Endothelial cell of umbilical vein (primary cell): Measurements from ENCODE around the gene MTARC1. TPM values are rescaled to one million over a fixed set of nuclear protein-coding genes. Genes with fewer than 3 reads are reported as not detected.

ENCODE experiments used
- BruUV-seq: library from RNA; stranded (reverse); fragments of 400-500 nt; replicated peaks from 2 replicates; lab custom pipeline; 2021; lab: Mats Ljungman, UMichigan
- CTCF ChIA-PET: fragments of 300-600, 350-600 bp; sonication (Branson Sonifier 250); formaldehyde crosslinking; loops from one replicate; lab custom pipeline; 2021; ENCODE audit warnings: antibody characterized with exemption, inconsistent platforms; lab: Charles Lee
- POLR2A ChIA-PET: fragments of 300-600, 350-600 bp; sonication (Branson Sonifier 250); formaldehyde crosslinking; loops from one replicate; lab custom pipeline; 2021; ENCODE audit warnings: antibody characterized with exemption, inconsistent platforms; lab: Charles Lee
- DNase-seq: peaks from one replicate; pipeline ENCODE4 v3.0.0-alpha.2; 2011; ENCODE audit warnings: low read depth, low spot score
- FAIRE-seq: peaks from 2 replicates; lab custom pipeline; 2011; peaks lifted over from hg19 to GRCh38; lab: Jason Lieb, UNC
- H2AFZ ChIP-seq: 2 replicates; pipeline ENCODE4 v1.6.0; 2012; ENCODE audit warnings: low read depth, low read length, control low read depth, inconsistent platforms
- H3K27ac ChIP-seq: 2 replicates; pipeline ENCODE4 v1.5.1; 2011; ENCODE audit warnings: low read depth, mild to moderate bottlenecking, control low read depth, low read length, moderate library complexity; ENCODE audit not compliant: insufficient read depth
- H3K27me3 ChIP-seq, 2 experiments: 2 replicates each; pipeline versions ENCODE4 v1.6.0 to v1.6.1; 2011; ENCODE audit warnings: low read length in 2 of 2, mixed read lengths in 1 of 2; ENCODE audit not compliant: control insufficient read depth in 2 of 2, insufficient read depth in 2 of 2
- H3K36me3 ChIP-seq, 2 experiments: 2 replicates in 1 of 2; 3 replicates in 1 of 2; pipeline ENCODE4 v1.5.1; 2011; ENCODE audit warnings: low read length in 2 of 2, mild to moderate bottlenecking in 1 of 2, moderate library complexity in 1 of 2; ENCODE audit not compliant: control insufficient read depth in 2 of 2, insufficient read depth in 2 of 2; ENCODE audit errors: extremely low read depth in 1 of 2
- H3K4me1 ChIP-seq: 3 replicates; pipeline ENCODE4 v1.5.1; 2011; ENCODE audit warnings: mild to moderate bottlenecking, low read length; ENCODE audit not compliant: control insufficient read depth, insufficient read depth; ENCODE audit errors: extremely low read depth
- H3K4me2 ChIP-seq: 2 replicates; pipeline ENCODE4 v1.6.1; 2011; ENCODE audit warnings: low read length, control low read depth, mixed read lengths; ENCODE audit not compliant: insufficient read depth
- H3K4me3 ChIP-seq, 3 experiments: fragments of 200-600 bp in 1 of 3; sonication (generic), shearing (Covaris generic) in 1 of 3; replicated peaks in 1 of 3; 2 replicates each; pipeline ENCODE4 v1.5.1; 2011 to 2016; ENCODE audit warnings: control low read depth in 3 of 3, low read length in 3 of 3, mild to moderate bottlenecking in 2 of 3, inconsistent platforms in 1 of 3, low read depth in 1 of 3, moderate library complexity in 1 of 3; ENCODE audit not compliant: insufficient read depth in 1 of 3
- H3K79me2 ChIP-seq: 2 replicates; pipeline ENCODE4 v1.6.0; 2012; ENCODE audit warnings: low read length, inconsistent platforms; ENCODE audit not compliant: control insufficient read depth, insufficient read depth
- H3K9ac ChIP-seq: replicated peaks from 2 replicates; pipeline ENCODE3; 2011; ENCODE audit warnings: low read length, control low read depth; ENCODE audit not compliant: insufficient read depth; ENCODE audit errors: extremely low read depth
- H3K9me1 ChIP-seq: replicated peaks from 3 replicates; pipeline ENCODE4 v1.6.0; 2011; ENCODE audit warnings: mild to moderate bottlenecking, low read length; ENCODE audit not compliant: control insufficient read depth, insufficient read depth; ENCODE audit errors: extremely low read depth
- H3K9me3 ChIP-seq: replicated peaks from 2 replicates; pipeline ENCODE4 v1.5.1; 2012; ENCODE audit warnings: low read length, inconsistent platforms; ENCODE audit not compliant: control insufficient read depth, insufficient read depth
- H4K20me1 ChIP-seq: replicated peaks from 2 replicates; pipeline ENCODE3; 2011; ENCODE audit warnings: mild to moderate bottlenecking, low read length; ENCODE audit not compliant: control insufficient read depth, insufficient read depth; ENCODE audit errors: extremely low read depth
- EZH2 ChIP-seq: IDR thresholded peaks from 2 replicates; pipeline ENCODE4 v1.6.1; 2012; ENCODE audit warnings: borderline replicate concordance, low read depth, mild to moderate bottlenecking, moderate library complexity, low read length, inconsistent platforms; ENCODE audit not compliant: severe bottlenecking
- FOS ChIP-seq: IDR thresholded peaks from 2 replicates; pipeline ENCODE4 v1.6.1; 2011; ENCODE audit warnings: mild to moderate bottlenecking, low read length, moderate library complexity, borderline replicate concordance; ENCODE audit not compliant: insufficient read depth
- GATA2 ChIP-seq: IDR thresholded peaks from 2 replicates; pipeline ENCODE4 v1.7.0; 2011; ENCODE audit warnings: low read depth, mild to moderate bottlenecking, moderate library complexity, mixed read lengths, low read length; ENCODE audit not compliant: insufficient read length, insufficient read depth
- JUN ChIP-seq: IDR thresholded peaks from 2 replicates; pipeline ENCODE4 v1.6.1; 2011; ENCODE audit warnings: borderline replicate concordance, low read depth; ENCODE audit not compliant: insufficient read length, insufficient read depth
- MYC ChIP-seq: IDR thresholded peaks from one replicate; pipeline ENCODE4 v1.6.1; 2011; ENCODE audit warnings: mild to moderate bottlenecking, low read depth, low read length
- POLR2A ChIP-seq: IDR thresholded peaks from 2 replicates; pipeline ENCODE4 v1.6.1; 2012; ENCODE audit warnings: low read depth, mild to moderate bottlenecking, control low read depth, low read length
- dilution Hi-C: fragments of 300-500 bp; cut with MboI; formaldehyde crosslinking; loops from one replicate; pipeline ENCODE4 v1.15.0; 2019; ENCODE audit warnings: low sequenced_read_pairs; ENCODE audit not compliant: extremely low pct_ligation_motif_present
- intact Hi-C: fragments of 100-400 bp; cut with micrococcal nuclease; formaldehyde crosslinking; loops from one replicate; pipeline ENCODE4 v1.10.0; 2022
- polyA plus RNA-seq, 4 experiments: library from polyadenylated mRNA; depleted of rRNA in 3 of 4; stranded (reverse) in 3 of 4; unstranded in 1 of 4; fragments of >200 nt; gene quantifications; 2 replicates each; pipeline versions ENCODE4 v1.2.1 to v1.2.3, GENCODE V29; 2011 to 2012; ENCODE audit warnings: missing spikeins in 1 of 4
- total RNA-seq: library from RNA; stranded (reverse); gene quantifications from 2 replicates; pipeline ENCODE4 v1.2.3, GENCODE V29; 2021
- TF ChIP-seq, protein P1 (sequence below), 2 donors: IDR thresholded peaks; 1 replicate in 1 of 2; 2 replicates in 1 of 2; pipeline ENCODE4 v1.5.1; 2011; ENCODE audit warnings: low read length in 2 of 2, mild to moderate bottlenecking in 2 of 2, moderate library complexity in 2 of 2, control low read depth in 1 of 2, inconsistent platforms in 1 of 2, low read depth in 1 of 2; ENCODE audit not compliant: insufficient read depth in 1 of 2; ENCODE audit errors: extremely low read depth in 1 of 2

Gene MTARC1
- total and polyA plus RNA-seq, 2 donors (not counting 3 experiments of a cell fraction or from before 2014, with no cell fraction given), result 0.43 to 3.5 TPM

DNA sequence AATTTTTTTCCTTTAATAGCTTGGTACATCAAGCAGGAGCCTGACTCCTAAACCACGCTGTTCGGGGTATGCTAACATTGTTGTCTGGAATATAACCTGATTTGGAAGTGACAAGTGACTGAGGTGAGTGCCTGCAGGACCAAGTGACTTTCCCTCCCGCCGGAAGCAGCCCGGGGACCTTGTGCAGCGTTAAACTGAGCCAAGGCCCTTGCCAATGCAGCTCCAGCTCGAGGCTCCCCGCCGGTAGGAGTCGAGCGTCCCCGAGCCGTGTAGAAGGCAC lies 716 bp upstream of the MTARC1 start:
- Histone ChIP-seq H3K9ac (no peak overlapping the region), H3K79me2 (no peaks in the 10 kb centered on the region), H2AFZ (peak overlapping the region; percentile 90), H4K20me1 (no peaks in the 10 kb centered on the region), H3K9me1 (no peaks in the 10 kb centered on the region), H3K27me3 (no peaks in the 10 kb centered on the region), H3K36me3 (peaks cover 0 to 2% of the 10 kb centered on the region in 2 experiments), H3K4me2 (no peak overlapping the region), H3K9me3 (no peaks in the 10 kb centered on the region), H3K4me1 (peaks cover 12% of the 10 kb centered on the region), H3K27ac (no peak overlapping the region), H3K4me3 (no peak overlapping the region)
- peak; percentile 11 for DNase-seq
- TF ChIP-seq EZH2 (no peak), JUN (no peak), FOS (no peak), GATA2 (no peak), MYC (no peak), POLR2A (no peak)
- TF ChIP-seq, protein P1, sequence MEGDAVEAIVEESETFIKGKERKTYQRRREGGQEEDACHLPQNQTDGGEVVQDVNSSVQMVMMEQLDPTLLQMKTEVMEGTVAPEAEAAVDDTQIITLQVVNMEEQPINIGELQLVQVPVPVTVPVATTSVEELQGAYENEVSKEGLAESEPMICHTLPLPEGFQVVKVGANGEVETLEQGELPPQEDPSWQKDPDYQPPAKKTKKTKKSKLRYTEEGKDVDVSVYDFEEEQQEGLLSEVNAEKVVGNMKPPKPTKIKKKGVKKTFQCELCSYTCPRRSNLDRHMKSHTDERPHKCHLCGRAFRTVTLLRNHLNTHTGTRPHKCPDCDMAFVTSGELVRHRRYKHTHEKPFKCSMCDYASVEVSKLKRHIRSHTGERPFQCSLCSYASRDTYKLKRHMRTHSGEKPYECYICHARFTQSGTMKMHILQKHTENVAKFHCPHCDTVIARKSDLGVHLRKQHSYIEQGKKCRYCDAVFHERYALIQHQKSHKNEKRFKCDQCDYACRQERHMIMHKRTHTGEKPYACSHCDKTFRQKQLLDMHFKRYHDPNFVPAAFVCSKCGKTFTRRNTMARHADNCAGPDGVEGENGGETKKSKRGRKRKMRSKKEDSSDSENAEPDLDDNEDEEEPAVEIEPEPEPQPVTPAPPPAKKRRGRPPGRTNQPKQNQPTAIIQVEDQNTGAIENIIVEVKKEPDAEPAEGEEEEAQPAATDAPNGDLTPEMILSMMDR (IDR thresholded peaks at IDR 0.05; ENCODE audit: extremely low read depth in 1 of 2, insufficient read depth in 1 of 2, low read depth in 1 of 2, low read length in 2 of 2), result no peak
- FAIRE-seq, result no peak
- intact Hi-C loops, result no loop called here
- POLR2A ChIA-PET, result no interaction called here
- CTCF ChIA-PET, result interaction anchor here (0.9 to 7.3 kb wide), 8 partner anchors 9 to 1679 kb away, joined by 3 to 66 read pairs (median 4); no protein-coding TSS in a partner anchor
- dilution Hi-C loops, result no loop called here
- no TSS peak for BruUV-seq
